LNCaP clone FGC (cell line): ENCODE results near the gene LYSMD1.
A peak's percentile ranks its signal among the peaks of the same experiment; 100 is the strongest.

Experiments
- DNase-seq: peaks from one replicate; pipeline ENCODE4 v3.0.0-alpha.2; 2011; ENCODE audit warnings: low read depth
- H3K4me3 ChIP-seq: 2 replicates; pipeline ENCODE4 v1.5.1; 2011; ENCODE audit warnings: mild to moderate bottlenecking, low read depth, low read length, control low read depth
- TF ChIP-seq, protein P1 (sequence below): IDR thresholded peaks from 2 replicates; pipeline ENCODE4 v1.5.1; 2012; ENCODE audit warnings: mild to moderate bottlenecking; ENCODE audit not compliant: control insufficient read depth, insufficient read depth; ENCODE audit errors: extremely low read depth

The LYSMD1 gene

DNA sequence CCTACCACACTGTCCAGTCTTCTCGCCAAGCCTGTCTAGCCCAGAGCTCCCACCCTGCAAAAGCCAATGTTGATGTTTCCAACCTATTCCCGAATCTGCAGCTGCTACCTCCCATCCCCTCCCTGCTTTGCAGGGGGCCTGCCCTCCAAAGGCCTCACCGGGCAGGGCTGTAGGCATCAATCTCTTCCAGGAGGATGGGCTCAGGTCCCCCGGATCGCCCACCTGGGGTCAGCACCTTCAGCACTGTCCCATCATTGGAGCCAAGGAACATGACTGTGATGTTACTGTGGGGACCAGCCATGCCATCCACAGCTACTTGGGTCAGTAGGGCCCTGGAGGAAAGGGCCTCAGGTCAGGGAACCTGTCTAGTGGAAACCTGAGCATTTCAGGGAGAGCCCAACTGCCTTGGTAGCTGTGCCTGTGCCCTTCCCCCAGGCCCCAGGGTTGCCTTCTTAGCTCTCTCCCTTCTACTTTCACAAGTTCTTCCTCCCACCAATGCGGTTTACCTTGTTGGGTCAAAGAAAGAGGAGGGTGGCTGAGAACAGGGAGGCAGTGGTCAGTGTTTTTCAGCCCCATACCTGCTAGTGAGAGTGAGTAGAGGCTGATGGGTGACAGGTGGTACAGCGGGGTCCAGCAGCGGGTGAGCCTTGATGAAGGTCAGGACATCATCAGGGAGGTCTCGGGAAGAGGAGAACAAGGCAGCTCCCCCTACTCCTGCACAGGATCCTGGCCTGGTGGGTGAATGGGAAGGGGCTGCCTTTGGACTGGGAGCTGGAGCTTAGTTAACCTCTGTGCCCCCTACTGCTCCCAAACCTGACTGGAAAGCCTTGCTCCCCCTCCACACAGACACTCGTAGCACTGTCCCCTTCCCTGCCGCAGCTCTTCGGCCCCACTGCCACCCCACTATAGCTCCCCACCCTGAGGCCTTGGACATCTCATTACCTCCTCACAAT, 30.0 kb downstream of the LYSMD1 start:
- TF ChIP-seq, protein P1, sequence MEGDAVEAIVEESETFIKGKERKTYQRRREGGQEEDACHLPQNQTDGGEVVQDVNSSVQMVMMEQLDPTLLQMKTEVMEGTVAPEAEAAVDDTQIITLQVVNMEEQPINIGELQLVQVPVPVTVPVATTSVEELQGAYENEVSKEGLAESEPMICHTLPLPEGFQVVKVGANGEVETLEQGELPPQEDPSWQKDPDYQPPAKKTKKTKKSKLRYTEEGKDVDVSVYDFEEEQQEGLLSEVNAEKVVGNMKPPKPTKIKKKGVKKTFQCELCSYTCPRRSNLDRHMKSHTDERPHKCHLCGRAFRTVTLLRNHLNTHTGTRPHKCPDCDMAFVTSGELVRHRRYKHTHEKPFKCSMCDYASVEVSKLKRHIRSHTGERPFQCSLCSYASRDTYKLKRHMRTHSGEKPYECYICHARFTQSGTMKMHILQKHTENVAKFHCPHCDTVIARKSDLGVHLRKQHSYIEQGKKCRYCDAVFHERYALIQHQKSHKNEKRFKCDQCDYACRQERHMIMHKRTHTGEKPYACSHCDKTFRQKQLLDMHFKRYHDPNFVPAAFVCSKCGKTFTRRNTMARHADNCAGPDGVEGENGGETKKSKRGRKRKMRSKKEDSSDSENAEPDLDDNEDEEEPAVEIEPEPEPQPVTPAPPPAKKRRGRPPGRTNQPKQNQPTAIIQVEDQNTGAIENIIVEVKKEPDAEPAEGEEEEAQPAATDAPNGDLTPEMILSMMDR, result no peak
- H3K4me3 ChIP-seq, result no peak overlapping the region
- no peak for DNase-seq

GRCh38 chr1:151134991-151135390, 30.7 kb downstream of the LYSMD1 start:
- DNase-seq, result no peak
- no peak overlapping the region for H3K4me3 ChIP-seq
- TF ChIP-seq, protein P1, result no peak

DNA sequence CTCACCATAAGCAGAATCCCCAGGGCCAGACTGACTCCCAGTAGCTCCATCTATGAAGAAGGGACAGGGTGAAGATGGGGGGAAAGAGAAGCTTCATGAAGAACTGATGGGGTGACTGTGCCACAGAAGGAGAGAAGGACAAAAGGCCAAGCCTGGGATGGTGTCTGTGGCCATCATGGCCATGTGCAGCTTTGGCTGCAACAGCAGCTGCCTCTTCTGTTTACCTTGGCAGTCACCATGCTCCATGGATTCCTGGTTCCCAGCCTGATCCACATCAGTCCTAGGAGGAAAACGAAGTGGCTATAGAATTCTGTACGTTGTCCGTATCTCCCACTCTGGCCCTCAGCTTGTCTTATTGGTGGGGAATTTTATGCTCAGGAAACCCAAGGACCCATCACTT, 31.3 kb downstream of the LYSMD1 start:
- peak; percentile 19 for DNase-seq
- TF ChIP-seq, protein P1, result no peak
- H3K4me3 ChIP-seq, result no peak overlapping the region

DNA sequence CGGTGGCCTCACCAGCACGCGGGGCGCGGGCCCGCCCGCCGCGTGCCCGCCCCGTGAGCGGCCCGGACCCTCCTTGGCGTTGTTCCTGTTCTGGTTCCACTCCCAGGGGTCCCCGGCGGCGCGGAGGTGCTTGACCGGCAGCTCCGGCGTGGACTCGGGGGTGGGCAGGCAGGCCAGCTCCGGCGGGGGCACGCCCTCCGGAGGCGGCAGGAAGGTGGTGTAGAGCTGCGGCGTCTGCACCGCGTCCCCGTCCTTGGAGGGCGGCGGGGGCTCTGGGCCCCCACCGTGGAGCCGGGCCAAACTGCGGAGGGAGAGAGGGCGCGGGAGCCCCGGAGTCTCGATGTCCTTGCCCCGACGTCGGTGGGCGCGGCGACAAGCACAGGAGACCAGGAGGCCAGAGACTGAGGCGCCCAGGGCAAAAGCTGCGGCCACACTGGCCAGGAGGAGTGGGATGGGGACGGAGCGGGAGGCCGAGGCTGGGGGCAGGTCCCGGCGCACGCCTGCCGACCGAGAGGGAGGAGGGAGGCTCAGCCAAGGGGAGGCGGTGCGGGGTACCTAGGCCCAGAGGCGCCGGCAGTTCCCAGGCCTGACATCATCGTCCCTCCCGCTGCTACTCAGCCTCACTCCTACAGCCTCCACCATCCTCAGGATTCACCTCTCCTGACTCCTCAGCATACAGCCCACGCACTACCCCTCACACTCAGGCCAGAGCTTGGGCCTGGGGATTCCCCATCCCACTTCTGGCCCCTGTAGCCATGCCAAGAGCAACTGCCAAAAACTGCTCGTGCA, 32.5 kb downstream of the LYSMD1 start:
- TF ChIP-seq, protein P1, result no peak
- no peak for DNase-seq
- no peak overlapping the region for H3K4me3 ChIP-seq

GRCh38 chr1:151132335-151133017, 33.2 kb downstream of the LYSMD1 start:
- TF ChIP-seq, protein P1, result no peak
- H3K4me3 ChIP-seq, result no peak overlapping the region
- DNase-seq, result no peak

- no peak overlapping the region for H3K4me3 ChIP-seq
- no peak for DNase-seq
- TF ChIP-seq, protein P1, result no peak
These were observed 33.9 kb downstream of the LYSMD1 start for GRCh38 chr1:151131701-151132334.
